ENCODE data around the gene SLC35C1.
A peak's percentile ranks its signal among the peaks of the same experiment; 100 is the strongest.
"Not testable (repeated sequence)": the region's sequence is repeated elsewhere in the genome, so short reads cannot be mapped to it uniquely, and the experiment has no call there.

SLC35C1 gene

DNA sequence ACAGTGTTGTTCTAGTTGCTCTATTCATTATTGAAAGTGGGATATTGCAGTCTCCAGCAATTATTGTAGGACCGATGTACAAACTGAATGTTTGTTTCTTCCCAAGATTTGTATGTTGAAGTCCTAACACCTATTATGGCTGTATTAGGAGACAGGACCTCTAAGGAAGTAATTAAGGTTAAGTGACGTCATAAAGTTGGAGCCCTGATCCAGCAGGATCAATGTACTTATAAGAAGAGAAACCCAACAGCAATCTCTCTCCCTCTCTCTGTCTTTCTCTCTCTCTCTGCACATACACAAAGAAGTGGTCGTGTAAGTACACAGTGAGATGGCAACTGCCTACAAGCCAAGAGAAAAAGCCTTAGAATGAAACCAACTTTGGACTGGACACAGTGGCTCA lies 16.1 kb upstream of the SLC35C1 start:
- DNase-seq (ENCODE audit: low read depth), result no peak

GRCh38 chr11:45791524-45791923 lies 13.4 kb upstream of the SLC35C1 start:
- DNase-seq (ENCODE audit: low read depth), result no peak

DNA sequence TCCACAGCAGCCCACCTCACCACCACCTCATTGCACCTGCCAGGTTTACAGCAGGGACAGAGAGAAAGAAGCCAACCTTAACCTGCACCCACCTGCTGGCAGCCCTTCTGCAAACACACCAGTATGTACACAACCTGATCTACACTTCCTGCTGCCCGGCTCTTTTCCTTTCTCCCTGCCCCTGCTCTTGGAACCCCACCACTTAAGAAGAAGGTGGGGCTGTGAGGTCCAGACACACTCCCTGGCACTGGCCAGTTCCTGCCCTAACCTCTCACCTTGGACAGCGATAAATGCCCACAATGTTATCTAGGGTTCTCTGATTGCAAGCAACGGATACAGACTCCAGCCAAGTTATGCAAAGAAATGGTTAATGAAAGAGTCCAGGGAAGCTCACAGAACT lies 10.8 kb upstream of the SLC35C1 start:
- DNase-seq (ENCODE audit: low read depth), result no peak

DNA sequence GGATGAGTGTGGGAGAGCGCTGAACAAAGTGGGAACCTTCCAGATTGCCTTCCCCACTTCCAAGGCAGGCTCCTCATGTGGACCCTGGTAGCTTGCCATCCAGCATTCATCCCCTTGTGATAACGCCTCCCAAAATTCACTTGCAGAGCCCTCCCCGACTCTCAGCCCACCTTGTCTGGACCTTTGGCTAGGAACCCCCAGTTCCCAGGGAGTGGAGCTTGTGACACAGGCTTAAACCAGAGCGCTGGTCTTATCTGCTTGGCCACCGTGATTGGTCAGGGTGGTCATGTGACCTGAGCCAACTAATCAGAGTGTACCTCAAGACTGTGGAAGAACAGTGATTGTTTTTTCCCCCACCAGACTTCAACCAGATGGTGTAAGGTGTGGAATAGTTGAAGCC lies 9.6 kb upstream of the SLC35C1 start:
- DNase-seq (ENCODE audit: low read depth), result no peak

- DNase-seq (ENCODE audit: low read depth), result no peak
Measured at GRCh38 chr11:45796461-45796861, 8.5 kb upstream of the SLC35C1 start.

- no peak for DNase-seq (ENCODE audit: low read depth)
Measured at GRCh38 chr11:45798793-45799441, 6.0 kb upstream of the SLC35C1 start.

DNA sequence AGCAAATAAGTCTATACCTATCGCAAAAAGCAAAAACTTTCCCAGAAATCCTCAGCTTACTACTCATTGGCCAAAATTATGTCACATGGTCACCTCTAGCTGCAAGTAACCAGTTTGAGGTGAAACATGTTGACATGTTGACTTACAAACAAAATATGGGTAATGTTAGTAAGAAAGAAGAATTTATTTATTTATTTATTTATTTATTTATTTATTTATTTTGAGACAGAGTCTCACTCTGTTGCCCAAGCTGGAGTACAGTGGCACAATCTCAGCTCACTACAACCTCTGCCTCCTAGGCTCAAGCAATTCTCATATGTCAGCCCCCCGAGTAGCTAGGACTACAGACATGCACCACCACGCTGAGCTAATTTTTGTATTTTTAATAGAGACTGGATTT lies 5.4 kb upstream of the SLC35C1 start:
- no peak for DNase-seq (ENCODE audit: low read depth)

DNA sequence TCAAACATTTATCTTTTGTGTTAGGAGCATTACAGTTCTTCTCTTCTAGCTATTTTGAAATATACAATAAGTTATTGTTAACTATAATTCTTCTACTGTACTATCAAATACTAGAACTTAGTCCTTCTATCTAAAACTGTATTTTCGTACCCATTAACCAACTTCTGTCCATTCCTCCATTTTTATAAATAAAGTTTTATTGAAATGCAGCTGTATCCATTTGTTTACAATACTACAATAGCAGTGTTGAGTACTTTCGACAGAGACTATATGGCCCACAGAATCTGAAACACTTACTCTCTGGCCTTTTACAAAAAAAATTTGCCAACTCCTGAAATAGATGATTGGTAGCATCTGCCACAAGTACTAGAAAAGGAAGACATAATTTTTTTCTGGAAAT lies 4.7 kb upstream of the SLC35C1 start:
- no peak for DNase-seq (ENCODE audit: low read depth)

GRCh38 chr11:45801723-45802315 lies 3.1 kb upstream of the SLC35C1 start:
- DNase-seq (ENCODE audit: low read depth), result no peak

- DNase-seq (ENCODE audit: low read depth), result no peak
Measured at GRCh38 chr11:45802531-45803317, 2.2 kb upstream of the SLC35C1 start.

GRCh38 chr11:45803971-45804760 lies 783 bp upstream of the SLC35C1 start:
- DNase-seq (ENCODE audit: low read depth), result peak; percentile 17

DNA sequence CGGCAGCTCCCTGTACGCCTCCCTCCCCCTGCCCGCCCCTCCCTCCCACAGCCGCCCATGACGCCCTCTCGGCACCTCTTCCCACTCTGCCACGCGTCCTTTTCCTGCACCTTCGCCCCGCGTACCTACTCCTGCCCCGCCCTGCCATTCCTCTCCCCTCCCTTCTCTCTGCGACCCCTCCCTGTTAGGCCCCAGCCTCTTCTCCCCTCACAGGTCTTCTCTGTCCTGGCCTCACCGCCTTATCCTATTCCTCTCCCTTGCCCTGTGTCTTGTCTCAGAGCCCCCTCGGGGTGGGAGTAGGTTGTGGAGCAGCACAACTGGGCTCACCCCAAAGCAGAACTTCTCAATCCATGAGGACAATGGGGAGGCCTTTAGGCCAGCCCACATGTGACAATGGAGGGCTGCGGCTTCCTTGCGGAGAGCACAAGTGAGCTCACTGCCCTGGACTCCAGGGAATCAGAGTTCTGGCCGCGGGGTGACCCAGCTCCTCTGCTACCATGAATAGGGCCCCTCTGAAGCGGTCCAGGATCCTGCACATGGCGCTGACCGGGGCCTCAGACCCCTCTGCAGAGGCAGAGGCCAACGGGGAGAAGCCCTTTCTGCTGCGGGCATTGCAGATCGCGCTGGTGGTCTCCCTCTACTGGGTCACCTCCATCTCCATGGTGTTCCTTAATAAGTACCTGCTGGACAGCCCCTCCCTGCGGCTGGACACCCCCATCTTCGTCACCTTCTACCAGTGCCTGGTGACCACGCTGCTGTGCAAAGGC lies 539 bp downstream of the SLC35C1 start:
- no peak for DNase-seq (ENCODE audit: low read depth)

DNA sequence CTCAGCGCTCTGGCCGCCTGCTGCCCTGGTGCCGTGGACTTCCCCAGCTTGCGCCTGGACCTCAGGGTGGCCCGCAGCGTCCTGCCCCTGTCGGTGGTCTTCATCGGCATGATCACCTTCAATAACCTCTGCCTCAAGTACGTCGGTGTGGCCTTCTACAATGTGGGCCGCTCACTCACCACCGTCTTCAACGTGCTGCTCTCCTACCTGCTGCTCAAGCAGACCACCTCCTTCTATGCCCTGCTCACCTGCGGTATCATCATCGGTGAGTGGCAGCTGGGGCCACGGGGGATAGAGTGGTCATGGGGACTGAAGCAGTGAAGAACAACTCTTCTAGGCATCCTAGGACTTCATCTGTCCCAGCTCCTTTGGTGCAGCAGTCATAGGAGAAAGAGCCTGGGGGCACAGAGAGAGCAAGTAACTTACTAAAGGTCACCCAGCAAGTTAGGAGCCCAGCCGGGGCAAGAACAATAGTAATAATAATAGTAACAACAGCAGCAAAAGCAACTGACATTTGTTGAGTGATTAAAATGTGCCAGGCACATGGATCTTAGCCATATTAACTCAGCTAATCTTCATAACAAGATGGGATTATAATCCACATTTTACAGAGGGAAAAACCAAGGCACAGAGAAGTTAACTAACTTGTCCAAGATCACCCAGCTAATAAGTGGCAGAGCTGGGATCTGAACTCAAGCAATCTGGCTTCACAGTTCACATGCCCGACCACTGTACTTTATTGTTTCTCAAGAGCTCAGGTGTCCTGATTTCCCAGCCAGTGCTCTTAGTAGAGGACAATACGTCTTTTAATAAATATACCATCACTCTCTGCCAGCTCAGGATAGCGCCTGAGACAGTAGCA lies 1.4 kb downstream of the SLC35C1 start:
- no peak for DNase-seq (ENCODE audit: low read depth)

DNA sequence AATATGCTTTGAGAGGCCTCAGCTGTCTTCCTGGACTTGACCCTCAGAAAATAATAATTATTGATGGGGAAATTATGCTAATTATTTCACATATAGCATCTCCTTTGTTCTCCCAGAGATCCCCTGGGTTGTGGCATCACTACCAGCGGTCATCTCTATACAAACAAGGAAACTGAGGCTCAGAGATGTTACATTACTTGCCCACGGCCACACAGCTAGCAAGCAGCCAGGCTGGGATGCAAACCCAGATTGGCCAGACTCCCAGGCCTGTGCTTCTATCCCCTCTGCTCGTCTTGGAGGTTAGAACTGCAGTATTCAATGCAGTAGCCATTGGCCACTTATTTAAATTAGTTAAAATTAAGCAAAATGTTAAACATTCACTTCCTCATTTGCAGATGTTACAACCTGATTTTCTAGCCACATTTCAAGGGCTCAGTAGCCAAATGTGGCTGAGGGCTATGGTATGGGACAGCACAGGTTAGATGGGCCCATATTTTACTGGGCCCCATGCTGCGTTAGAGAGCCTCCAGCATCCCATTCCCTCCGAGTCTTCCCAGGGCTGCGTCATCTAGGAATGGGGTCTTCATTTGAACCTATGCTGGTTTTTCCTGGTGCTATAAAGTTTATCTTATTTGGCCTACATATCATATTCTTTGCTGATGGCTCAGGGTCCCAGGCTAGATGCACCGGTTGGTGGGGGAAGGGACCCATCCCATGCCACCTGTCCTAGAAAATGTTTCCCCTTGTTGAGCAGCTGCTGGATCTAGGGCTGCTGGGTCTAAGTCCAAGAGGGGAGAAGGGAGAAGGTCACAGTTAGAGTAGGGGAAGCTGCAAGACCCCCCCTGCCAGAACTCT lies 2.2 kb downstream of the SLC35C1 start:
- DNase-seq (ENCODE audit: low read depth), result no peak

DNA sequence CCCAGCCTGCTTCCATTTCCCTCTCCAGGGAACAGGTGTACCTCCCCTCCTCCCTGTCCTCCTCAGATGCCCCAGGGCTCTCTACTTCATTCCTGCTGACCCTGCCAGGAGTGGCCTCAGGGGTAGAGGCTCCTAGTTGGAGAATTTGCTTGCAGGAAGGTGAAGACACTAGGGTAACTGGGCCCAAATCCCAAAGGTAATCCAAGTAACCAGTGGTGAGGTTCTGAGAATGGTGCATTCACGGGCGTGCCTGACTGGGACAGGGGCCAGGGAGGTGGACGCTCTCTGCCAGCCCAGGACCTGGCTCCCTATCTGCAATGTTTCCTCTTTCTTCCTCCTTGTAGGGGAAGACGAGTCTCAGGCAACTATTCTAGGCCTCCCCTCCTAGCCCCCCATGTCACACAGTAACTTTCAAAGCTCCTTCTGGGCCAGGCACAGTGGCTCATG lies 2.9 kb downstream of the SLC35C1 start:
- no peak for DNase-seq (ENCODE audit: low read depth)

DNA sequence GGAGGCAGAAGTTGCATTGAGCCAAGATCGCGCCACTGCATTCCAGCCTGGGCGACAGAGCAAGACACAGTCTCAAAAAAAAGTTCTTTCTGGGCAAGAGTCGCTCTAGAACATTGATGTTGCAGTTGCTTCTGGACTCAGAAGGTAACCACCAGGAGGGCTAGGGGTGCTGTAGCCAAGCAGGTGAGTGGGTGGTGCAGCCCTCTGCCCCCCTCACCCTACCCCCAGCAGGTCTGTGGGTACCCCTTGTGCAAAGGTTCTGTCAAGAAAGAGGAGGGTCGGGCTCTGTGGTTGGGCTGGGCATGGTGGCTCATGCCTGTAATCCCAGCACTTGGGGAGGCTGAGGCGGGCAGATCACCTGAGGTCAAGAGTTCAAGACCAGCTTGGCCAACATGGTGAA lies 3.5 kb downstream of the SLC35C1 start:
- not testable (repeated sequence) for DNase-seq (ENCODE audit: low read depth)

GRCh38 chr11:45809456-45810395 lies 4.8 kb downstream of the SLC35C1 start:
- no peak for DNase-seq (ENCODE audit: low read depth)

- DNase-seq (ENCODE audit: low read depth), result no peak
Measured at GRCh38 chr11:45810431-45811108, 5.6 kb downstream of the SLC35C1 start.

Measured in fibroblast of the conjunctiva (primary cell).